ENCODE results near the gene COIL. TPM values are rescaled to one million over a fixed set of nuclear protein-coding genes. Genes with fewer than 3 reads are reported as not detected.

The COIL gene
- total and polyA plus RNA-seq, 12 donors: 5.2 to 10.3 (median 8.1) TPM

- Histone ChIP-seq H3K27ac (no peak overlapping the region), H3K27me3 (no peaks in the 10 kb centered on the region), H3K36me3 (peaks cover 0 to 100% (median 51%) of the 10 kb centered on the region in 9 donors), H3K9me3 (no peaks in the 10 kb centered on the region), H3K4me3 (no peak overlapping the region), H3K4me1 (peaks cover 0 to 31% (median 0%) of the 10 kb centered on the region in 9 donors)
- ATAC-seq (no peak), DNase-seq (no peak)
- TF ChIP-seq CTCF (IDR thresholded peaks at IDR 0.05): no peak
- intact Hi-C loops (cut with DNase I): loop anchor here in 3 of 10 donors (10.0 kb wide), 1 partner anchor 48 kb away; no protein-coding TSS in a partner anchor
- WGBS, 2 donors: 97 to 98% methylated on average over 4 of the region's 4 CpGs
These were observed 63.9 kb downstream of the COIL start for GRCh38 chr17:56896968-56897359.

GRCh38 chr17:56896217-56896967 is 64.5 kb downstream of the COIL start:
- no peaks in the 10 kb centered on the region for H3K9me3 ChIP-seq
- H3K36me3 ChIP-seq: peaks cover 0 to 100% (median 50%) of the 10 kb centered on the region in 9 donors
- no peak for TF ChIP-seq CTCF (IDR thresholded peaks at IDR 0.05)
- intact Hi-C loops (cut with DNase I): loop anchor here in 3 of 10 donors (10.0 kb wide), 1 partner anchor 48 kb away; no protein-coding TSS in a partner anchor
- no peak overlapping the region for H3K4me3 ChIP-seq
- WGBS, 2 donors: 76% methylated on average over 3 of the region's 3 CpGs
- ATAC-seq (no peak), DNase-seq (no peak)
- H3K27me3 ChIP-seq: no peaks in the 10 kb centered on the region
- H3K4me1 ChIP-seq: peaks cover 0 to 25% (median 0%) of the 10 kb centered on the region in 9 donors
- H3K27ac ChIP-seq: no peak overlapping the region

- Histone ChIP-seq H3K4me1 (peaks cover 0 to 24% (median 0%) of the 10 kb centered on the region in 9 donors), H3K9me3 (no peaks in the 10 kb centered on the region), H3K27ac (no peak overlapping the region), H3K36me3 (peaks cover 0 to 100% (median 50%) of the 10 kb centered on the region in 9 donors), H3K4me3 (no peak overlapping the region), H3K27me3 (no peaks in the 10 kb centered on the region)
- intact Hi-C loops (cut with DNase I): loop anchor here in 3 of 10 donors (10.0 kb wide), 1 partner anchor 50 kb away; no protein-coding TSS in a partner anchor
- ATAC-seq (no peak), DNase-seq (no peak)
- no peak for TF ChIP-seq CTCF (IDR thresholded peaks at IDR 0.05)
- 93 to 95% methylated on average over 20 of the region's 20 CpGs for WGBS, 2 donors
These were observed 65.9 kb downstream of the COIL start for GRCh38 chr17:56894859-56895455.

- H3K9me3 ChIP-seq: peaks cover 0 to 5% (median 0%) of the 10 kb centered on the region in 11 donors
- peaks cover 0 to 13% (median 0%) of the 10 kb centered on the region in 9 donors for H3K4me1 ChIP-seq
- intact Hi-C loops (cut with DNase I): loop anchor here in 3 of 10 donors (10.0 kb wide), 1 partner anchor 51 kb away; no protein-coding TSS in a partner anchor
- ATAC-seq (peak in 4 of 8 donors; percentile 32 to 58 (median 40)), DNase-seq (no peak)
- H3K27ac ChIP-seq: no peak overlapping the region
- TF ChIP-seq CTCF (IDR thresholded peaks at IDR 0.05): no peak
- H3K4me3 ChIP-seq: no peak overlapping the region
- WGBS, 2 donors: 53 to 73% methylated on average over 7 of the region's 7 CpGs
- H3K36me3 ChIP-seq: peaks cover 0 to 100% (median 39%) of the 10 kb centered on the region in 9 donors
- H3K27me3 ChIP-seq: no peaks in the 10 kb centered on the region
These were observed 67.3 kb downstream of the COIL start for GRCh38 chr17:56893503-56893902.
